ENCODE data around the gene ABCG2.

ABCG2 gene

DNA sequence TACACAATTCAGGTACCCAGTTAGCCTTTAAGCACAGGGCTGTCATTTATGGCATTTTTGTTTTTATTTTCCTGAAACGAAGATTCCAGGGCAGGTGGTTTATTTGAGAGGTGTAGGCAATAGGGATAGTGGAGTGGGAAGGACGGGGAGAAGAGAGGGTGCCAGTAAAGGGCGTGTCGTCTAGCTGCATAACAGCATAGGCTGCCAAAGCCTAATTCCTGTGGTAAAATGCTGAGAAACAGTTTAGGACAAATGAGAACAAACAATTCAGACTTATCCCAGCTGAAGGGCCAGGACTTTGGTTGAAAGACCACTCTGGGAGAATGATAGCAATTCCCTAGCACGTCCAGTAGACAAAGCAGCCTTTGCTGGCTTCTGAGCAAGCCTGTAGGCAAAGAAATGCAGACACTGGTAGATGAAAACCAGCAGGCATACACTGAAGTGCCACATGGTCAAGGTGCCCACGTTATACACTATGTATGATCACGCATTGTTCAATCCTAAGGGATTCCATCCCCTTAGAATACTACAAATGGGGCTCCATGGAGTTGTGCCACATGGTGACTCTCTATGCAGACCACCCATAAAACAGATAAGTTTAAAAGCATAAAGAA, 80.4 kb downstream of the ABCG2 start:
- in situ Hi-C loops (cut with MboI; ENCODE audit: low sequenced_read_pairs), result no loop called here

DNA sequence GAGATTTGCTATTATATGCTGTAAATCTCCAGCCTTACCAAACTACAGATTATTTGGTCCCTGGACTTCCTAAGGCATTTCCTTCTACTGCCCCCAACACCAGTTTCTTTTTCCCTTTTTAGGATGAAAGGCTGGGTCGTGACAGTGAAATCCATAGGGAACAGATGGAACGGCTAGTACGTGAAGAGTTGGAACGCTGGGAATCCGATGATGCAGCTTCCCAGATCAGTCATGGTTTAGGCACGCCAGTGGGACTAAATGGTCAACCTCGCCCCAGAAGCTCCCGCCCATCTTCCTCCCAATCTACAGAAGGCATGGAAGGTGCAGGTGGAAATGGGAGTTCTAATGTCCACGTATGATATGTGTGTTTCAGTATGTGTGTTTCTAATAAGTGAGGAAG, 83.1 kb downstream of the ABCG2 start:
- in situ Hi-C loops (cut with MboI; ENCODE audit: low sequenced_read_pairs), result no loop called here

DNA sequence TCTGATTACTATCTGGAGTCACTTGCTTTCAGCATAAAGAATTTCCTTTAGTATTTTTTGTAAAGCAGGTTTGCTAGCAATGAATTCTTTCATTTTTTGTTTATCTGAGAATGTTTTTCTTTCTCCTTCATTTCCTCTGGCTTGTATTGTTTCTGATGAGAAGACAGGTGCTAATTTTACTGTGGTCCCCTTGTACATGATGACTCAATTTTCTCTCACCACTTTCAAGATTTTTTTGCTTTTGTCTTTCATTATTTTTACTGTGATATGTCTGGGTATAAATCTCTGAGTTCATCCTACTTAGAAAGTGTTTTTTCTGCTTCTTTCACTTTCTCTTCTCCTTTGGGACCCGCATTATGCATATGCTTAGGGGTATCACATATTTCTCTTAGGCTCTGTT, 88.4 kb downstream of the ABCG2 start:
- in situ Hi-C loops (cut with MboI; ENCODE audit: low sequenced_read_pairs), result no loop called here

DNA sequence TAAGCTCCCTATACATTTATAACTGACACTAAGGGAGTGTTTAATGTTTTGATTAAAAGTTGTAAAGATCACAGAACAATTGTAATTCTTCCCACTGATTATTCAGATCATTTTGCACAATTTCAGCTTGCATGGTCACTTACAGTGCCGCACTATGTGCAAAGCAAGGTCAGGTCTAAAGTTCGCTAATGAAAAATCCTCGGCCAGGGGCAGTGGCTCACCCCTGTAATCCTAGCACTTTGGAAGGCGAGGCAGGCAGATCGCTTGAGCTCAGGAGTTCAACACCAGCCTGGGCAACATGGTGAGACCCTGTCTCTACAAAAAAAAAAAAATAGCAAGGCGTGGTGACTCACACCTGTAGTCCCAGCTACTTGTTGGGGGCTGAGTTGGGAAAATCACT, 94.0 kb downstream of the ABCG2 start:
- in situ Hi-C loops (cut with MboI; ENCODE audit: low sequenced_read_pairs), result no loop called here

DNA sequence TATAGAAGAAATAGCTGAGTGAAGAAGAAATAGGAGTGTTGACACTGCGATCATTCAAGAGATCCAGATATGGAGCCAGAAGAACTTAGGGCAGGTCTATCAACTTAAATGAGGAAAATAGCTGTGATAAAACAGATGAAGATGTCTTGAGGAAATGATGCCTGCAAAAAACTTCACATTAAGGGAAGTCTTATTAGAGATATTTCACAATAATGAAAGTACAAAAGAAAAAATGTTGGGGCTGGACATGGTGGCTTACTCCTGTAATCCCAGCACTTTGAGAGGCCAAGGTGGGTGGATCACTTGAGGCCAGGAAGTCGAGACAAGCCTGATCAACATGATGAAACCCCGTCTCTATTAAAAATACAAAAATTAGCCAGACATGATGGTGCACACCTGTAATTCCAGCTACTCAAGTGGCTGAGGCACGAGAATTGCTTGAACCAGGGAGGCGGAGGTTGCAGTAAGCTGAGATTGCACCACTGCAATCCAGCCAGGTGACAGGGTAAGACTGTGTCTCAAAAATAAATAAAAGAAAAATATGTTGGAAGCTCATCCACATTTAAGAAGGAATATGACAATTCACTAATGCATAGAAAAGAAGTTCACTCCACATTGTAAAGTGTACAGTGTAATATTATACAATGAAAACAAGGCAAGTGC, 94.7 kb downstream of the ABCG2 start:
- in situ Hi-C loops (cut with MboI; ENCODE audit: low sequenced_read_pairs), result no loop called here

DNA sequence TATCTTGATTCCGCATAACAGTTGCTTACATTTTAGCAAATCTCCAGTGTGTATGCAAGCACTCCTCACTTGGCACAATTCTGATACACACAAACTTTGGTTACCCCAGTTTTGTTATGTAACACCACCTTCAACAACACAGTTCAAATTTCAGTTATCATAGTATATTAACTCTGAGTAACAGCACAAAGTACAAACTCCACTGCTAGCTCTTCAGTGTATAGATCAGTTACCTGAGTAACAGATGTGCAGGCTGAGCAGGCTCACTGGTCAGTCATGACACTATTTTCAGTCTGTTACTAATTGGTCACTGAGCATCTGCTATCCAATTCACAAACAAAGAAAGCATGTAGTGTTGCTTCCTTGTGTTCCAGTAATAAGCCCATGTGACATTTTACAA, 95.6 kb downstream of the ABCG2 start:
- in situ Hi-C loops (cut with MboI; ENCODE audit: low sequenced_read_pairs), result no loop called here

DNA sequence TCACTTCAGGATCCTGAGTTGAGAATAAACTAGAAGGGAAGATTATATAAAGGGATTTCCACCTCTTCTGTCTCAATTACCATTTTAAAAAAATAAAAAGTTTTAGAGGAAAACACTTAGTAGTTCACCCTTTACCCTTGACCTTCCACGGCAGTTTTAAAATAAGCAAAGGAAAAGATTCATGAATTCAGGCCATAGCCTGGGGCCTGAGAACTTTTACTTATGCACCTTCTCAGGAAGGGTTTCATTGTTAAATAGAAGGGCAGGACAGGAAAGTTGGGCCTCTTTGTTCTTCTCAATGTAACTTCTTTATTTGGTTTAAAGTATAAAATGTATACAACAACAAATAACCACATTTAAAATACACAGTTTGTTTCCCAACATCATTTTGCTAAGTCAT, 96.1 kb downstream of the ABCG2 start:
- in situ Hi-C loops (cut with MboI; ENCODE audit: low sequenced_read_pairs), result no loop called here

DNA sequence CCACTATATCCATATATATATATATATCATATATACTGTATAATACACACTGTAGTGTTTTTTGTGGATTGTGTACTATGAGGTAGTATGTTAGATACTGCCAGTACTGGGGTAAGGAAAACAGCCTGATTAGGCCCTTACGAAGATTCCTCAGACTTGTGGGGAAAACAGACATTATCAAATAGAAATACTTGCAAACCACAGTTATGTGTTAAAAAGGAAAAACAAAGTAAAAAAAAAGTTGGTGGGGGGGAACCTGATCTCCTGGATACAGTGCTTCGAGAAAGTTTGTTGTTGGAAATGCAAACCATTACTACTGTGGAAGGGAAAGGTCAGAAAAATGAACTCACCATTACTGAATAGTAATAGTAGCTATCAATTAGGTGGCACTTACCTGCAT, 98.0 kb downstream of the ABCG2 start:
- in situ Hi-C loops (cut with MboI; ENCODE audit: low sequenced_read_pairs), result no loop called here

DNA sequence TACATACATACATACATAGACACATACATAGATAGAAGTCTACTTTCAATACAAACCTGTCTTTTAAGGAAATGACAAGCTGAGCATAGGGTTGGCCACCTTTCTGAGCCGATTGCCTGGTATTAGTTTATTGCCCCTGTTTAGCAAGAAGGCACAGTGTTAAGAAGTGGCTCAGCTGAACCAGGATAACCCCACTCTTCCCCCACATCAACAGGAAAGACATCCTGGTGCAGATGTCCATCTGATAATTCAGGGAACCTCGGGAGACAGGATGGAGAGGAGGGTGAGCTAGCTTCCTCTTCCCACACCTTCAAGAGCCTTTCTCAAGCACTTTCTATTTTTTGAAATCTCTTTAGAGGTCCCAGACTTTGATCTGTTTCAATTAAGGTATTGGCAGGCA, 98.7 kb downstream of the ABCG2 start:
- in situ Hi-C loops (cut with MboI; ENCODE audit: low sequenced_read_pairs), result no loop called here

DNA sequence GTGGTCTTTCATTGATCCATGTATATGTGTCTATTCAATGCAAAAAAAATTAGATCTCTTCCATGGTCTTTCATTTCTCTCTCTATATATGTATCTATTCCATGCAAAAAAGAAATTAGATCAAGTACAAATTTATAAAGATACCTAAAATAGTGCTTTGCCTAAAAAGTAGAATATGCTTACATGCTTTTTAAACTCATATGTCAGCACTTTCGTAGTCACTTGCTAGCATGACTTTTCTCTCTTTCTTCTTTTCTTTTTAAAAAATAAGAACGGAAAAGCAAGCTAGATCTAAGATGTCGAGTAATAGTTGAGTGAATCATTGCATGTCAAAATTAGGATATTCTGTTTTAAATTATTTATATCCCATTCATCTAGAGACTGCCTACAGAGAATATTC, 100.1 kb downstream of the ABCG2 start:
- in situ Hi-C loops (cut with MboI; ENCODE audit: low sequenced_read_pairs), result no loop called here

DNA sequence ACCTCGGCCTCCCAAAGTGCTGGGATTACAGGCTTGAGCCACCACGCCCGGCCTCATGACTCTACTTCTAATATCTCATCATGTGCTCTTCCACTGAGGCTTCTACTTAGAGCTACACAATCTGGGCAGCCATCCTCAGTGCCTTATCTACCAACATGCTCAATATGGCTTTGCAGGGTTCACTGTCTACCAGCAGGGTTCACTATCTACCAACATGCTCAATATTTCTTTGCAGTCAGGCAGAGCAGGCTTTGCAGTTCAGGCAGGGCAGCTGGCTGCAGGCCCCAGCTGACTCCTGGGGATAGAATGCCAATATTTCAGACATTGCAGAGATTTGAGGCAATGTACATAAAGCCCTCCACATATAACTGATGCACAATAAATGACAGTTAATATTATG, 103.5 kb downstream of the ABCG2 start:
- in situ Hi-C loops (cut with MboI; ENCODE audit: low sequenced_read_pairs), result no loop called here

DNA sequence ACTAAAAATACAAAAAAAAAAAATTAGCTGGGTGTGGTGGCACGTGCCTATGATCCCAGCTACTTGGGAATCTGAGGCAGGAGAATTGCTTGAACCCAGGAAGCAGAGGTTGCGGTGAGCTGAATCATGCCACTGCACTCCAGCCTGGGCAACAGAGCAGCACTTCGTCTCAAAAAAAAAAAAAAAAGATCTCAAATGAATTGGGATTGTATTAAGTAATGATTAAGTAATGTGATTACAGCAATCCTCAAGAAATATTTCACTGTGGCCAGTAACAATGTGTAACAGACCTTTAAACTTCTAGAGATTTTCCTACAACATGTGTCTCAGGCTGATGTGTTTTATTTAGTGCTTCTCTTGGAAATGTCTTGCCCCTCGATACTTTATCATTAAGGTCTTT, 104.2 kb downstream of the ABCG2 start:
- in situ Hi-C loops (cut with MboI; ENCODE audit: low sequenced_read_pairs), result no loop called here

DNA sequence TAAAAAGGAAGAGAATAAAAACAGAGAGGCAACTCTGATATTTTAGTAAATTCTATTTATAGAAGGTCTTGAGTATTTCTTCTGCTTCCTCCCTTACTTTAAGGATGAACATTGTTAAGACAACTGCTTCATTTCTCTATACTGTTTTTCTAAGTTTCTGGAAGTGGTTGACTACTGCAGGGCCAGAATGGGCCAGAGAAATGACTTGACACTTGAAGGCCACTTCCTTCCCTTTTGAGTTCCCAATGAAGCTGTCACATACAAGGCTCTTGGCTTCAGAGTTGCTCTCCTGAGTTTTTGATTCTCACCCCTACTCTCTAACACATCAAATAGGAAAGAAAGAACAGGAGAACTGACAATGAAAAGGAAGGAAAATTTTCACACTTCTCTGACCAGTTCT, 113.4 kb downstream of the ABCG2 start:
- in situ Hi-C loops (cut with MboI; ENCODE audit: low sequenced_read_pairs), result loop anchor here (25.0 kb wide), 1 partner anchor 467 kb away; the partner anchor contains the start of gene PYURF

DNA sequence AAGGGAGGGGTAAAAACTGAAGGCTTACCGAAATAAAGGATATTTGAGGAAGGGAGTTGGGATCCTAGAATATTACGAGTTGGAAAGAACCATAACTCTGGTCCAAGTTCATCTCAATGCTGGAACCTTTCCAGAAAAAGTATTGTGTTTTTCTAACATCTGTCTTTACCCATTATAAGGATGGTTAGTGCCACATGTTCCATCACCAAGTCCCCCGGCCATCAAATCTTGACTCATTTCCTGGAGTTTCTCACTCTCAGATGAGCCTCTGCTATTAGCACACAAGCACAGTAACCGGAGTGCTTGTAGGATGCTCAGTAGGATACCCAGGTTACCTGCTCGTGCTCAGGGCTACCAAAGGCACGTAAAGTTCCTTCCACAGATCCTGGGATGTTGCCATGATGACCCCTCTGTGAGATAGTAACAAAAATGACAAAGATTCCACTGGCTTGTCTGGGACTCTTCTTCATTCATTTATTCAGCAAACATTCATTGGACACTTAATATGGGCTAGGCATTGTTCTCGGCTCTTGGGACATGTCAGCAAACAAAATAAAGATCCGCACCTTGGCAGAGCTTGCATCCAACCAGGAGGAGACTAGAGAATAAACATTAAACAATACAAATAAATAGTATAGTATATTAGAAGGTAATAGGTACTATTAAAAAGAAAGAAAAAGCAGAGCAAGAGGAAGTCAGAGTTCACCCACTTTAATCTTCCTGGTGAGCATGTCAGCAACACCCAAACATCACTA, 114.7 kb downstream of the ABCG2 start:
- in situ Hi-C loops (cut with MboI; ENCODE audit: low sequenced_read_pairs), result loop anchor here (25.0 kb wide), 1 partner anchor 469 kb away; the partner anchor contains the start of gene PYURF

DNA sequence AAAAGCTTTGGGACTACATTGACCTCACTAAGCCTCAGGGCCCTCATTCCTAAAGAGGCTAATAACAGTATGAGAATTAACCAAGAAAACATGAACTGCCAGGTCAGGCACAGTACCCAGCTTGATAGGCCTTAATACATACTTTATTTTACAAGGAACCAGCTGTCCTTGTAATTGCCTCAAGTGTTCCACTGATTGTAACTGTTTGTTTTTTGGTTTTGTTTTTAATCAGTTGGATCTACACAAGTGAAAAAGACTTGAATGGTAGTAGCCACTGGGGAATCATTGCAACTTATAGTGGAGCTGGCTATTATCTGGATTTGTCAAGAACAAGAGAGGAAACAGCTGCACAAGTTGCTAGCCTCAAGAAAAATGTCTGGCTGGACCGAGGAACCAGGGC, 115.4 kb downstream of the ABCG2 start:
- in situ Hi-C loops (cut with MboI; ENCODE audit: low sequenced_read_pairs), result loop anchor here (25.0 kb wide), 1 partner anchor 469 kb away; the partner anchor contains the start of gene PYURF

DNA sequence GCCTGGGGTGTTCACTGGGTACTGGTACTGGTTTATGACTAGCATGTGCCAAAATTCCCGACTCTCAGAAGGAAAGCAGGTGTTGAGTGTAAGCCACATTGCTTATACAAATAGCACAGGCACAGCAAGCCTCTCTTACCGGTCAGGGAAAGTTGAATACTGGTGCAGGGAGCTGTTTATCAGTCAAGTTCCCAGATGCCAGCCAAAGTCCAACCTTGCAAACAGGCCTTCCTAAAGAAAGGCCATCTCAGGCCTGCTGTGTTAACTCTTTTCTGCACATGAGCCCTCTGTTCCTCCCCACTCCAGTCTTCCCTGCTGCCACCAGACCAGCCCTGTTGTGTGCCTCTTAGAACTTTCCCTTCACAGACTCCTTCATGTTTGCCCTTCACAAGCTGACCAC, 116.8 kb downstream of the ABCG2 start:
- in situ Hi-C loops (cut with MboI; ENCODE audit: low sequenced_read_pairs), result loop anchor here (25.0 kb wide), 1 partner anchor 471 kb away; the partner anchor contains the start of gene PYURF

DNA sequence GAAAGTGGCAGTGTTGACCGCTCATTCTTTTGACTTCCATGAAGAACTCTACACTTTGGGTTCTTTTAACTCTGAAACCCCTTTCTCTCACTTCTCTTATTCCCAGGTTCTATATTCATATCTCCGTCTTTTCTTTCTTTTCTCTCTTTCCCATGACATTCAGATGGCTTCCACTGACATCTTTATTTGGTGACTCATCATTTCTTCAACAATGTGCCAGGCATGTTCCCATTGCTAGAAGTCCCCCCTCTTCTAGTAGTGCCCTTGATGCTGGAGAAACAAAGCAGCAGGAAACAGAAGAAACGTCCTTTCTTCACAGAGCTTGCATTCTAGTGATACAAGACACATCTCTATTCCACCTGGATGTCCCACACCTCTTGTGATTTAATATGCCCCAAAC, 117.7 kb downstream of the ABCG2 start:
- in situ Hi-C loops (cut with MboI; ENCODE audit: low sequenced_read_pairs), result loop anchor here (25.0 kb wide), 1 partner anchor 472 kb away; the partner anchor contains the start of gene PYURF
